Measurements from ENCODE around the gene EMX1. TPM values are rescaled to one million over a fixed set of nuclear protein-coding genes. Genes with fewer than 3 reads are reported as not detected.

The EMX1 gene
- total RNA-seq, 1 donor from 2014 or later = not detected

GRCh38 chr2:72925328-72925943 lies 8.1 kb downstream of the EMX1 start:
- DNase-seq = no peak

- DNase-seq = no peak
Observed at GRCh38 chr2:72926368-72926767, 9.0 kb downstream of the EMX1 start.

GRCh38 chr2:72926811-72927465 lies 9.6 kb downstream of the EMX1 start:
- DNase-seq = no peak

GRCh38 chr2:72927619-72928550 lies 10.6 kb downstream of the EMX1 start:
- DNase-seq = no peak

- no peak for DNase-seq
Observed at GRCh38 chr2:72929010-72929409, 11.7 kb downstream of the EMX1 start.

GRCh38 chr2:72931280-72931910 lies 14.1 kb downstream of the EMX1 start:
- DNase-seq = no peak

GRCh38 chr2:72932045-72932740 lies 14.9 kb downstream of the EMX1 start:
- DNase-seq = no peak

GRCh38 chr2:72932805-72933204 lies 15.5 kb downstream of the EMX1 start:
- no peak for DNase-seq

- no peak for DNase-seq
Observed at GRCh38 chr2:72933207-72933606, 15.9 kb downstream of the EMX1 start.

GRCh38 chr2:72933646-72934151 lies 16.4 kb downstream of the EMX1 start:
- no peak for DNase-seq

- no peak for DNase-seq
Observed at GRCh38 chr2:72934683-72935610, 17.6 kb downstream of the EMX1 start.

GRCh38 chr2:72935611-72935957 lies 18.3 kb downstream of the EMX1 start:
- DNase-seq = no peak

- no peak for DNase-seq
Observed at GRCh38 chr2:72936660-72937355, 19.5 kb downstream of the EMX1 start.

GRCh38 chr2:72937356-72937669 lies 20.0 kb downstream of the EMX1 start:
- DNase-seq = no peak

- no peak for DNase-seq
Observed at GRCh38 chr2:72938455-72938854, 21.1 kb downstream of the EMX1 start.

- no peak for DNase-seq
Observed at GRCh38 chr2:72940361-72940760, 23.0 kb downstream of the EMX1 start.

GRCh38 chr2:72940786-72941185 lies 23.5 kb downstream of the EMX1 start:
- DNase-seq = no peak

GRCh38 chr2:72942293-72942692 lies 25.0 kb downstream of the EMX1 start:
- DNase-seq = no peak

- no peak for DNase-seq
Observed at GRCh38 chr2:72942881-72943418, 25.6 kb downstream of the EMX1 start.
